Neuronal stem cell (in vitro differentiated cells): ENCODE results near the gene NAALADL1.

Experiments used
- DNase-seq: peaks from one replicate; pipeline ENCODE4 v3.0.0-alpha.2; 2013; ENCODE audit warnings: low spot score
- H2AFZ ChIP-seq: one replicate; pipeline ENCODE4 v1.6.1; 2013; ENCODE audit warnings: mild to moderate bottlenecking, low read length, inconsistent platforms
- H2AK5ac ChIP-seq: 2 replicates; pipeline ENCODE4 v1.6.1; 2013; ENCODE audit warnings: low read depth, mild to moderate bottlenecking, inconsistent platforms, low read length, moderate library complexity, mixed read lengths
- H2BK120ac ChIP-seq: 2 replicates; pipeline ENCODE4 v1.6.1; 2013; ENCODE audit warnings: low read depth, mild to moderate bottlenecking, inconsistent platforms, low read length, moderate library complexity, mixed read lengths
- H2BK12ac ChIP-seq: one replicate; pipeline ENCODE4 v1.6.1; 2013; ENCODE audit warnings: low read length, inconsistent platforms
- H2BK15ac ChIP-seq: 2 replicates; pipeline ENCODE4 v1.6.1; 2013; ENCODE audit warnings: mild to moderate bottlenecking, low read length, inconsistent platforms, mixed read lengths
- H2BK5ac ChIP-seq: one replicate; pipeline ENCODE4 v1.6.1; 2013; ENCODE audit warnings: inconsistent platforms, mild to moderate bottlenecking, low read length, moderate library complexity
- H3K14ac ChIP-seq: one replicate; pipeline ENCODE4 v1.6.1; 2013; ENCODE audit warnings: low read length, inconsistent platforms
- H3K18ac ChIP-seq: 2 replicates; pipeline ENCODE4 v1.6.1; 2013; ENCODE audit warnings: low read length, inconsistent platforms
- H3K23ac ChIP-seq: 2 replicates; pipeline ENCODE4 v1.6.1; 2013; ENCODE audit warnings: low read depth, mild to moderate bottlenecking, mixed read lengths, low read length, inconsistent platforms; ENCODE audit not compliant: poor library complexity
- H3K27ac ChIP-seq: replicated peaks from 3 replicates; pipeline ENCODE4 v1.5.1; 2013; ENCODE audit warnings: low read length, inconsistent platforms
- H3K27me3 ChIP-seq, 3 experiments: 2 replicates each; pipeline ENCODE4 v1.6.1; 2013; ENCODE audit warnings: low read length in 3 of 3, mild to moderate bottlenecking in 2 of 3, inconsistent platforms in 1 of 3, low read depth in 1 of 3, mixed read lengths in 1 of 3, moderate library complexity in 1 of 3; ENCODE audit not compliant: control insufficient read depth in 3 of 3, insufficient read depth in 3 of 3
- H3K36me3 ChIP-seq, 2 donors: replicated peaks in 1 of 2; 2 replicates each; pipeline ENCODE4 v1.6.1; 2013; ENCODE audit warnings: low read length in 2 of 2; ENCODE audit not compliant: control insufficient read depth in 2 of 2, insufficient read depth in 2 of 2
- H3K4ac ChIP-seq: 2 replicates; pipeline ENCODE4 v1.6.1; 2013; ENCODE audit warnings: inconsistent platforms, mild to moderate bottlenecking, low read length, moderate library complexity
- H3K4me1 ChIP-seq, 2 donors: 1 replicate in 1 of 2; 2 replicates in 1 of 2; pipeline ENCODE4 v1.6.1; 2013; ENCODE audit warnings: low read length in 2 of 2, low read depth in 1 of 2; ENCODE audit not compliant: control insufficient read depth in 2 of 2, insufficient read depth in 1 of 2
- H3K4me2 ChIP-seq: one replicate; pipeline ENCODE4 v1.6.1; 2013; ENCODE audit warnings: mild to moderate bottlenecking, low read length, inconsistent platforms; ENCODE audit not compliant: insufficient read depth, poor library complexity, severe bottlenecking
- H3K4me3 ChIP-seq, 2 donors: 2 replicates each; pipeline ENCODE4 v1.5.1; 2013; ENCODE audit warnings: low read length in 2 of 2, mild to moderate bottlenecking in 2 of 2, inconsistent platforms in 1 of 2, moderate library complexity in 1 of 2
- H3K79me1 ChIP-seq: one replicate; pipeline ENCODE4 v1.6.1; 2013; ENCODE audit warnings: low read depth, mild to moderate bottlenecking, inconsistent platforms, low read length, moderate library complexity
- H3K9ac ChIP-seq: one replicate; pipeline ENCODE4 v1.6.1; 2013; ENCODE audit warnings: mild to moderate bottlenecking, low read depth, low read length, inconsistent platforms; ENCODE audit not compliant: poor library complexity
- H3K9me3 ChIP-seq, 2 donors: replicated peaks in 1 of 2; 2 replicates each; pipeline versions ENCODE3 to v1.6.1; 2013; ENCODE audit warnings: low read length in 2 of 2, mild to moderate bottlenecking in 2 of 2, inconsistent platforms in 1 of 2, low read depth in 1 of 2, mixed read lengths in 1 of 2, moderate library complexity in 1 of 2; ENCODE audit not compliant: control insufficient read depth in 2 of 2, insufficient read depth in 1 of 2
- H4K8ac ChIP-seq: one replicate; pipeline ENCODE4 v1.6.1; 2013; ENCODE audit warnings: low read depth, mild to moderate bottlenecking, inconsistent platforms, low read length, moderate library complexity
- H4K91ac ChIP-seq: one replicate; pipeline ENCODE4 v1.6.1; 2013; ENCODE audit warnings: low read length, low read depth, mild to moderate bottlenecking, inconsistent platforms; ENCODE audit not compliant: poor library complexity
- WGBS, 2 donors: extraction: QIAGEN DNeasy Blood & Tissue Kit; methylation state at CpG; one replicate each; pipeline ENCODE4 v1.1.7; 2013; ENCODE audit warnings: missing lambda C conversion rate in 2 of 2, mixed read lengths in 1 of 2; ENCODE audit not compliant: insufficient read length in 2 of 2, insufficient replicate concordance in 1 of 2; ENCODE audit errors: extremely low coverage in 2 of 2; 5-methylcytosine and 5-hydroxymethylcytosine counted together

The NAALADL1 gene

DNA sequence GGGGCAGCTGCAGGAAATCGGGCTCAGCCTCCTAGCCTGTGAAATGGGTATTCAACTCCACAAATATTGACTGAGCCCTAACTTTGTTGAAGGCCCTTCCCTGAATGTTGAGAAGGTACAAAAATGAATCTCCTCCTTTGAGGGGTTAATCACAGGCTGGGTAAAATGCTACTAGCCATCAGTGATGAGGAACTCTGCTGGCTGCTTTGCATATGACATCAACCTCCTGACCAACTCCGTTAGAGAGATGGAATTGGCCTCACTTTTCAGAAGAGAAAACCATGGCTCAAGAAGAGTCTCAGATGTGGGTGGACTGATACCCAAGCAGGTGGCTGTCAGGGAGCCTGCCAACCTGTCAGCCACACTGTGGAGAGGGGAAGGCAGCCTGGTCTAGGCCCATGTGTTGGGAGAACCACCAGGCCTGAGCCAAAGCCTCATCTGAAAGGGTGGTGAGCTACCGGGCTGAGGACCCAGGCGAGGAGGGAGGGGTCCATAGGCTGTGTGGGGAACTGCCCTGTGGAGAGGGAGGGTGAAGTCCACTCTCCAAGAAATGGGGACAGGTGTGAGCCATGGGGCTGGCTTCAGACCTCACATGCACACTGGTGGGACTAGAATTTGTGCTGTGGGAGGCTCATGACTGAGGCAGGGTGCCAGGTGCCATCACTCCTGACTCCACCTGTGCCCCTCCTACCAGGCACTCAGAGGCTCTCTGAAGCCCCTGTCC is 13.7 kb upstream of the NAALADL1 start:
- no peak overlapping the region for H2BK15ac ChIP-seq
- WGBS, 2 donors, result no CpG with 5 or more reads among the region's 4 CpGs
- no peaks in the 10 kb centered on the region for H3K27me3 ChIP-seq
- no peak overlapping the region for H2AFZ ChIP-seq
- no peak overlapping the region for H3K9ac ChIP-seq
- H3K4me1 ChIP-seq, result peaks cover under 1 to 2% of the 10 kb centered on the region in 2 donors
- no peak overlapping the region for H3K23ac ChIP-seq
- H3K36me3 ChIP-seq, result peaks cover 2 to 18% of the 10 kb centered on the region in 2 donors
- no peak overlapping the region for H4K91ac ChIP-seq
- DNase-seq, result no peak
- no peak overlapping the region for H2BK120ac ChIP-seq
- H2BK5ac ChIP-seq, result no peak overlapping the region
- H3K9me3 ChIP-seq, result no peaks in the 10 kb centered on the region
- H4K8ac ChIP-seq, result no peak overlapping the region
- no peak overlapping the region for H3K14ac ChIP-seq
- no peak overlapping the region for H3K4me2 ChIP-seq
- no peak overlapping the region for H3K18ac ChIP-seq
- no peak overlapping the region for H3K27ac ChIP-seq
- H3K79me1 ChIP-seq, result no peaks in the 10 kb centered on the region
- no peak overlapping the region for H3K4ac ChIP-seq
- no peak overlapping the region for H3K4me3 ChIP-seq
- H2BK12ac ChIP-seq, result no peak overlapping the region
- peak overlapping the region; percentile 33 for H2AK5ac ChIP-seq

DNA sequence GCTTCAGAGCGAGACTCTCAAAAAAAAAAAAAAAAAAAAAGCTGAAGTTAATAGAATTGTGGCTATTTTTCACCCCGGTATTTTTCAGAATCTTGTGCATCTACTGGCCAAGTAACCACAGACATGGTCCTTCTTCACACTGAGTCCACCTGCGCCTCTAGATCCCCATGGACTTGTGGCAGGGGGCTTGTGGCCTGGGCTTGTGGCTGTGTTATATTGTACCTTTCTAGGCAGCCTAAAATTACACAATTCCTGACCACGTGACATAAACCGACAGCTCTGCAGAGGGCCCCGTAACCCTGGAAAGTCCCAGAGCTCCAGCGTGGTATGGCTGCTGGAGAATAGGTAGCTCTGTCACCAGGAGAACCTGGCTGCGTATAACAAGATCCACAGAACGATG is 10.9 kb upstream of the NAALADL1 start:
- no peak for DNase-seq
- H3K4me3 ChIP-seq, result no peak overlapping the region
- H3K4me1 ChIP-seq, result peaks cover 9 to 11% of the 10 kb centered on the region in 2 donors
- H2AK5ac ChIP-seq, result no peak overlapping the region
- H3K9ac ChIP-seq, result no peak overlapping the region
- no peak overlapping the region for H2BK5ac ChIP-seq
- no peak overlapping the region for H3K4me2 ChIP-seq
- no CpG with 5 or more reads among the region's 9 CpGs for WGBS, 2 donors
- no peaks in the 10 kb centered on the region for H3K9me3 ChIP-seq
- no peak overlapping the region for H3K4ac ChIP-seq
- H2BK15ac ChIP-seq, result no peak overlapping the region
- no peak overlapping the region for H3K18ac ChIP-seq
- H3K27me3 ChIP-seq, result no peaks in the 10 kb centered on the region
- no peak overlapping the region for H2BK120ac ChIP-seq
- no peaks in the 10 kb centered on the region for H3K79me1 ChIP-seq
- H3K36me3 ChIP-seq, result no peaks in the 10 kb centered on the region
- no peak overlapping the region for H2AFZ ChIP-seq
- no peak overlapping the region for H3K23ac ChIP-seq
- H3K14ac ChIP-seq, result no peak overlapping the region
- H2BK12ac ChIP-seq, result no peak overlapping the region
- H3K27ac ChIP-seq, result no peak overlapping the region
- H4K8ac ChIP-seq, result no peak overlapping the region
- no peak overlapping the region for H4K91ac ChIP-seq

DNA sequence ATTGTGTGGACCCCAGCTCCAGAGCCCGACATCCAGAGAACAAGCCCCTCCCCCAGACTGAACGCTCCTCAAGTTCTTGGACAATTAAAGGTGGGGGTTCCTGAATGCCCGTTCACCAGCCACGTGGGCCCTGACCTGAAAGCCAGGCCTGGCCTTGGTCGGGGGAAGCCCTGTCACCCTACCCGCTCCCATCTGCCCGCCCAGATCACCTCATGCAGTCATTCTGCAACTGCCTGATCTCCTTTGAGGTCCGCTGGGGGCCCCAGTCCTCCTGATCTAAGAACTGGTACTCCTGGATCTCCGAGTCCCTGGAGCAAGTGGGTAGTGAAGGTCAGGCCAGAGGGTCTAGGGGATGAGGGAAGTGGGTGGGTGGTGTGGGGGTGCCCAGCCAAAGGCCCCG is 9.1 kb upstream of the NAALADL1 start:
- H3K79me1 ChIP-seq, result no peaks in the 10 kb centered on the region
- H3K4me3 ChIP-seq, result no peak overlapping the region
- no peak overlapping the region for H2AK5ac ChIP-seq
- H3K4ac ChIP-seq, result no peak overlapping the region
- no peak overlapping the region for H3K14ac ChIP-seq
- peak overlapping the region; percentile 59 for H2BK12ac ChIP-seq
- H3K4me2 ChIP-seq, result no peak overlapping the region
- no peak overlapping the region for H2BK15ac ChIP-seq
- H3K9ac ChIP-seq, result no peak overlapping the region
- peak overlapping the region; percentile 83 for H2AFZ ChIP-seq
- H3K27ac ChIP-seq, result no peak overlapping the region
- H3K4me1 ChIP-seq, result peaks cover 9 to 11% of the 10 kb centered on the region in 2 donors
- H3K9me3 ChIP-seq, result no peaks in the 10 kb centered on the region
- no peak overlapping the region for H4K8ac ChIP-seq
- no peak overlapping the region for H4K91ac ChIP-seq
- H3K36me3 ChIP-seq, result no peaks in the 10 kb centered on the region
- no CpG with 5 or more reads among the region's 10 CpGs for WGBS, 2 donors
- H3K27me3 ChIP-seq, result no peaks in the 10 kb centered on the region
- H2BK120ac ChIP-seq, result no peak overlapping the region
- H3K18ac ChIP-seq, result peak overlapping the region; percentile 61
- H2BK5ac ChIP-seq, result no peak overlapping the region
- DNase-seq, result no peak
- H3K23ac ChIP-seq, result no peak overlapping the region

DNA sequence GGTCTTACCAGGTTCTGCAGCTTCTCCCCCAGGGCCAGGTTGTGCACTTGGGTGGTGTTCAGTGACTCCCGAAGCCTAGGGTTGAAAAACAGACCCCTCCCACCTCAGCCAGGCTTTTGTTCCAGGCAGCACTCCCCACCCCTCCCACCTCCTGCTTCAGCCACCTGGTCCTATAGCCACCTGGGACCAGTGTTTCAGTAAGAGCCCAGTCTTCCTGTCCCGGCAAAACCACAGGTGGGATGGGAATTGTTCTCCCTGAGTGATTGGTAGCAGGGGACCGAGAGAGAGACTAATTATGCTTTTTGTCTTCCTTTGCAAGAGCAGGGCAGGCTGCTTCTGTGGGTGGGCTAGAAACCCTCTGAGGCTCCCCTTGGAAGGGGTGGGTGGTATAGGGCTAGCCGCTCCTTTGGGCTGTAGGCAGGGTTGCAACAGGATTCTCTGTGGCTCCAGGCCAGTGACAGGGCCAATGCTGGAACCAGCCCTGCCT is 8.5 kb upstream of the NAALADL1 start:
- Histone ChIP-seq H2BK5ac (no peak overlapping the region), H3K27me3 (no peaks in the 10 kb centered on the region), H2AFZ (peak overlapping the region; percentile 83), H3K4me3 (no peak overlapping the region), H3K36me3 (no peaks in the 10 kb centered on the region), H3K27ac (no peak overlapping the region), H2BK120ac (no peak overlapping the region), H3K4me1 (peaks cover 9 to 11% of the 10 kb centered on the region in 2 donors), H2AK5ac (no peak overlapping the region), H2BK15ac (peak overlapping the region; percentile 6), H3K4ac (no peak overlapping the region), H3K79me1 (no peaks in the 10 kb centered on the region), H3K23ac (no peak overlapping the region), H3K4me2 (no peak overlapping the region), H3K9ac (peak overlapping the region; percentile 80), H2BK12ac (no peak overlapping the region), H4K91ac (no peak overlapping the region), H3K9me3 (no peaks in the 10 kb centered on the region), H3K14ac (no peak overlapping the region), H4K8ac (no peak overlapping the region), H3K18ac (peak overlapping the region; percentile 61)
- DNase-seq, result no peak
- no CpG with 5 or more reads among the region's 4 CpGs for WGBS, 2 donors
